ENCODE measurements around the gene TSPAN1. TPM values are rescaled to one million over a fixed set of nuclear protein-coding genes. Genes with fewer than 3 reads are reported as not detected.

Gene TSPAN1
- total RNA-seq, 2 experiments from 2014 or later = not detected

Other genes starting within 250 kb of the TSPAN1 start
- gene PIK3R3, start 42.5 kb upstream of the TSPAN1 start, total RNA-seq = 1 to 10 TPM; 3.3 to 4.1 TPM
- not detected for gene P3R3URF, start 1.4 kb downstream of the TSPAN1 start, total RNA-seq
- gene POMGNT1, start 23.3 kb downstream of the TSPAN1 start, total RNA-seq = 10 to 100 TPM; 52.8 to 59.0 TPM
- under 1 TPM; 0.08 to 0.19 TPM for gene LURAP1, start 28.2 kb downstream of the TSPAN1 start, total RNA-seq
- gene RAD54L, start 72.7 kb downstream of the TSPAN1 start, total RNA-seq = 10 to 100 TPM; 60.9 to 63.1 TPM
- gene LRRC41, start 128.5 kb downstream of the TSPAN1 start, total RNA-seq = 10 to 100 TPM; 37.2 TPM
- 100 to 1,000 TPM; 393 to 395 TPM for gene UQCRH, start 128.6 kb downstream of the TSPAN1 start, total RNA-seq
- 10 to 100 TPM; 28.8 to 30.8 TPM for gene NSUN4, start 165.7 kb downstream of the TSPAN1 start, total RNA-seq
- gene FAAH, start 219.2 kb downstream of the TSPAN1 start, total RNA-seq = 1 to 10 TPM; 4.8 to 5.3 TPM

Measured in activated CD8-positive, alpha-beta memory T cell treated with anti-CD3 and anti-CD28 coated beads for 36 hours (primary cell).